GM20000 (cell line): ENCODE results near the gene CHST10.

ENCODE experiments used
- DNase-seq: peaks from one replicate; pipeline ENCODE4 v3.0.0; 2012; ENCODE audit warnings: low spot score
- CTCF ChIP-seq: IDR thresholded peaks from 2 replicates; pipeline ENCODE4 v1.5.1; 2012; ENCODE audit warnings: mild to moderate bottlenecking, control low read depth; ENCODE audit errors: extremely low read depth, missing control alignments

Gene CHST10

GRCh38 chr2:100393362-100393761, 24.1 kb downstream of the CHST10 start:
- no peak for TF ChIP-seq CTCF
- no peak for DNase-seq

DNA sequence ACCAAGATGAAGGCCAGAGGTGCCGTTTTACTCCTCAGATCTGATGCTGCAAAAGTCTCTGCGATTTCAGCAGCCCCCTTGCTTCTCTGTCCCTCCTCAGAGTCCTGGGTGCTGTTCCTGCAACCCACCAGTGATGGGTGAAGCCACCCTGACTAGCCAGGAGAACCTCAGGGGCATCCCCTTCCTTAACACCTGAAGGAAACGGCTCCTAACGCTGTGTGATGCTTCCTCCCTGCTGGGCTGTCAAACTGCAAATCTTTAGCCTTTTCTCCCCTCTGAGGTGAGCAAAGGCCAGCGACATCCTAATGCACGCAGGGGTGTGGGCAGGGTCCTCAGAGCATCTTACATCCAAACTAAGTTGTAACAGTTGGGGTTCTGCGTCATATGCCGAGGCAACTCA, 24.8 kb downstream of the CHST10 start:
- no peak for TF ChIP-seq CTCF
- DNase-seq, result no peak

- no peak for DNase-seq
- no peak for TF ChIP-seq CTCF
These were observed 25.5 kb downstream of the CHST10 start for GRCh38 chr2:100391735-100392515.

GRCh38 chr2:100390001-100390940, 27.2 kb downstream of the CHST10 start:
- DNase-seq, result no peak
- TF ChIP-seq CTCF, result no peak

DNA sequence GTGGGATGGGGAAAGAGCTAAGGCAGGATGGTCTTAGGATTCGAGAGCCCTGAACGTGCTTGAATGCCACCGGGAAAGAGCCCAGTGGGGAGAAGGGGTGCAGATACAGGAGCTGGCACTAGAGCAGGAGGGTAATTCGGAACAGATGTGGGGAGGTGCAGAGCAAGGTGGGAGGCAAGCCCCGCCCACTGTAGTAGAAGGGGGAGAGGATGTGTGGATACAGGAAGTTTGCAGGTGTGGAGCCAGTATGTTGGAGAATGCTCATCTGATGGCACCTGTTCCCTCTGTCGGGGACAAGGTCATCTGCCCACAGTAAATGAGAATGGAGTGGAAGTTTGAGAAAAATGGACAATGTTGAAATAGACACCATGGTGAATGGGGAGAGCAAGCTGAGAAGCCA, 28.8 kb downstream of the CHST10 start:
- no peak for TF ChIP-seq CTCF
- DNase-seq, result no peak

DNA sequence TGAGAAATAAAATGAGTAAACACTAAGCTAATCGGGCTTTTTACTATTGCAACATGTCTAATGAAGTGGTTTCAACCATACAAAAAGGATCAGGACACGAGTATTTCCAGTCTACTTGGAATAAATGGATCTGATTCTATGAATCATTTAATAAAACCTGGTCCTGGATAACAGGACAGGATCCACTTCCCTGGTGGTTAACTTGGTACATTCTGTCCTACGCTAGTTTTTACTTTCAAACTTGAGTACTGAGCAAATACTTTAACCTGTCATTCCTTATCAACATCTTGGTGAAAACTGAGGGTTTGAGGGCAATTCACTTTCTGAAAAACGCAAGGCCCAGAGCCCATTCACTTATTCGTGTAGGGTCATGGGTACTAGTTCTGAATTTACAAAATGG, 33.5 kb downstream of the CHST10 start:
- TF ChIP-seq CTCF, result no peak
- DNase-seq, result no peak

- DNase-seq, result no peak
- no peak for TF ChIP-seq CTCF
These were observed 34.2 kb downstream of the CHST10 start for GRCh38 chr2:100383306-100383705.
